AG04449 (cell line): ENCODE measurements around the gene TBC1D8.

Experiments
- CTCF ChIA-PET: fragments of 350-600 bp; formaldehyde crosslinking; extraction: SDS; loops from one replicate; lab custom pipeline; 2021; ENCODE audit warnings: antibody characterized with exemption; lab: Yijun Ruan, JAX
- POLR2A ChIA-PET: fragments of 400-600, 350-600 bp; formaldehyde crosslinking; extraction: SDS; loops from one replicate; lab custom pipeline; 2020; ENCODE audit warnings: antibody characterized with exemption, inconsistent platforms; lab: Yijun Ruan, JAX
- DNase-seq: peaks from one replicate; pipeline ENCODE4 v3.0.0-alpha.2; 2010; ENCODE audit warnings: low read depth, low spot score
- H3K4me3 ChIP-seq: 2 replicates; pipeline ENCODE4 v1.5.1; 2011; ENCODE audit warnings: low read depth, mild to moderate bottlenecking, control low read depth, low read length
- TF ChIP-seq, protein P1 (sequence below): IDR thresholded peaks from one replicate; pipeline ENCODE4 v1.5.1; 2011; ENCODE audit warnings: mild to moderate bottlenecking, moderate library complexity, low read length, control low read depth, inconsistent platforms; ENCODE audit not compliant: insufficient read depth; ENCODE audit errors: missing control alignments

The TBC1D8 gene

DNA sequence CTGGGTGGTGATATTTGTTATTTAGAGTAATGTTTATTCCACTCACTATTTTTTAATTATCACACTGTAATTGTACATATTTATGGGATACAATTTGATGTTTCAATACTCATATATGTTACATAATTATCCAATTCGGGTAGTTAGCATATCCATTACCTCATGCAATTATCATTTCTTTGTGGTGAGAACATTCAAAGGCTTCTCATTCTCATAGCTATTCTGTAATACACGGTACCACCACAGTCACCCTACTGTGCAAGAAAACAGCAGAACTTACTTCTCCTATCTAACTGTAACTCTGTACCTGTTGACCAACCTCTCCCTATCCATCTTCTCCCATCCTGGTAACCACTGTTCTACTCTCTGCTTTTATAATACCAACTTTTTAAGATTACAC is 4.6 kb downstream of the TBC1D8 start:
- TF ChIP-seq, protein P1, sequence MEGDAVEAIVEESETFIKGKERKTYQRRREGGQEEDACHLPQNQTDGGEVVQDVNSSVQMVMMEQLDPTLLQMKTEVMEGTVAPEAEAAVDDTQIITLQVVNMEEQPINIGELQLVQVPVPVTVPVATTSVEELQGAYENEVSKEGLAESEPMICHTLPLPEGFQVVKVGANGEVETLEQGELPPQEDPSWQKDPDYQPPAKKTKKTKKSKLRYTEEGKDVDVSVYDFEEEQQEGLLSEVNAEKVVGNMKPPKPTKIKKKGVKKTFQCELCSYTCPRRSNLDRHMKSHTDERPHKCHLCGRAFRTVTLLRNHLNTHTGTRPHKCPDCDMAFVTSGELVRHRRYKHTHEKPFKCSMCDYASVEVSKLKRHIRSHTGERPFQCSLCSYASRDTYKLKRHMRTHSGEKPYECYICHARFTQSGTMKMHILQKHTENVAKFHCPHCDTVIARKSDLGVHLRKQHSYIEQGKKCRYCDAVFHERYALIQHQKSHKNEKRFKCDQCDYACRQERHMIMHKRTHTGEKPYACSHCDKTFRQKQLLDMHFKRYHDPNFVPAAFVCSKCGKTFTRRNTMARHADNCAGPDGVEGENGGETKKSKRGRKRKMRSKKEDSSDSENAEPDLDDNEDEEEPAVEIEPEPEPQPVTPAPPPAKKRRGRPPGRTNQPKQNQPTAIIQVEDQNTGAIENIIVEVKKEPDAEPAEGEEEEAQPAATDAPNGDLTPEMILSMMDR: no peak
- no peak for DNase-seq

DNA sequence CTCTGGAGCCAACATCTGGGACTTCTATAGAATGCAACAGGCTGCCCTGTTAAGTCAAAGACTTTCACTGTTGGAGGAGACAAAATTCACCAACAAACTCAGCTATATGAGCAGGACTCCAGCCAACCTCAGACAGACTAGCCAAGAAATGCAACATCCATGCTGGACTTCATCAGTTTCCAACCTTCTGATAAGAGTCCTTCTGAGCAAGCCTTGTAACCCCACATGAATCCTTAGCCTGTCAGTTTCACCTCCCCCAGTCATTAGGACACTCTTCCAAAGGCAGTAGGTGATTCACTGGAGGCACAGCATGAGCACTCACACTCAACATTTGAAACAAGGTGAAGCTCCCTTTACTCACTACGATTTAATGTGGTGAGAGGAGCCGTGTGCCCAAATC is 5.8 kb downstream of the TBC1D8 start:
- ChIA-PET POLR2A (no interaction called here), CTCF (no interaction called here)
- H3K4me3 ChIP-seq: no peak overlapping the region
- TF ChIP-seq, protein P1: no peak
- no peak for DNase-seq

More for the DNA sequence above, 4.6 kb downstream of the TBC1D8 start:
- ChIA-PET POLR2A (no interaction called here), CTCF (no interaction called here)
- H3K4me3 ChIP-seq: no peak overlapping the region

GRCh38 chr2:101142163-101142562 is 9.0 kb downstream of the TBC1D8 start:
- H3K4me3 ChIP-seq: no peak overlapping the region
- ChIA-PET POLR2A (no interaction called here), CTCF (no interaction called here)
- TF ChIP-seq, protein P1: no peak
- DNase-seq: no peak

DNA sequence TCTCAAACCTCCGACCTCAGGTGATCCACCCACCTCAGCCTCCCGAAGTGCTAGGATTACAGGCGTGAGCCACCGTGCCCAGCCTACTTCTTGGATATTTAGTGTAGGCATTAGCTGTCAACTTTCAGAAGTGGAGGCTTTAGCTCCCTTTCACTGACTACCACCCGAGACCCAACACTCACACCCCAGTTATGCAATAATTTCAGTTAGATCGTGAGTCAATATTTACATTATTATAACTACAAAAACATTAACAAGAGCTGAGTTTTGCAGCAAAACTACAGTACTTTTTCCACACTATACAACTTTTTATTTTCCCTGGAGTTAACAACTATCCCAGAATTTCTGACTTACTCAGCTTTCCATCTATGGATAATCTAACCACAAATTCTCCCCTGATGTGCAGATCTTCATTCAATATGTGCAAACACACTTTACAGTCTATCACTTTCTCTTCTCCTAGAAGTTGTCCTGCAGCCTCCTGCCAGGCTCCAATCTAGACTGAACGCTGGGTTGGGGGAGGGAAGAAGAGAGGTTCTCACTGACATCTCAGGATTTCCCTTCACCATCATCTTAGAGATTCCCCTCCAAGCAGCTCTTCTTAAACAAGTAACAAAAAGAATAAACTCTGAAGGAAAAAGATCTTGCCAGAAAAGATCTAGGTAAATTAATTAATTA is 10.1 kb downstream of the TBC1D8 start:
- H3K4me3 ChIP-seq: no peak overlapping the region
- ChIA-PET CTCF (no interaction called here), POLR2A (no interaction called here)
- TF ChIP-seq, protein P1: no peak
- DNase-seq: no peak

- ChIA-PET CTCF (no interaction called here), POLR2A (no interaction called here)
- H3K4me3 ChIP-seq: no peak overlapping the region
- no peak for DNase-seq
- TF ChIP-seq, protein P1: no peak
Measured at GRCh38 chr2:101140237-101140636, 10.9 kb downstream of the TBC1D8 start.

- ChIA-PET CTCF (no interaction called here), POLR2A (no interaction called here)
- TF ChIP-seq, protein P1: no peak
- H3K4me3 ChIP-seq: no peak overlapping the region
- no peak for DNase-seq
Measured at GRCh38 chr2:101139495-101139894, 11.7 kb downstream of the TBC1D8 start.
